GM21447 (cell line): Measurements from ENCODE around the gene NXPE2.
"Not testable (repeated sequence)": the region's sequence is repeated elsewhere in the genome, so short reads cannot be mapped to it uniquely, and the experiment has no call there.

Experiments used
- ATAC-seq: cut with Tn5 transposase; IDR thresholded peaks from one replicate; pipeline ENCODE4 v1.9.1; 2021; ENCODE audit not compliant: unreplicated experiment

NXPE2 gene

DNA sequence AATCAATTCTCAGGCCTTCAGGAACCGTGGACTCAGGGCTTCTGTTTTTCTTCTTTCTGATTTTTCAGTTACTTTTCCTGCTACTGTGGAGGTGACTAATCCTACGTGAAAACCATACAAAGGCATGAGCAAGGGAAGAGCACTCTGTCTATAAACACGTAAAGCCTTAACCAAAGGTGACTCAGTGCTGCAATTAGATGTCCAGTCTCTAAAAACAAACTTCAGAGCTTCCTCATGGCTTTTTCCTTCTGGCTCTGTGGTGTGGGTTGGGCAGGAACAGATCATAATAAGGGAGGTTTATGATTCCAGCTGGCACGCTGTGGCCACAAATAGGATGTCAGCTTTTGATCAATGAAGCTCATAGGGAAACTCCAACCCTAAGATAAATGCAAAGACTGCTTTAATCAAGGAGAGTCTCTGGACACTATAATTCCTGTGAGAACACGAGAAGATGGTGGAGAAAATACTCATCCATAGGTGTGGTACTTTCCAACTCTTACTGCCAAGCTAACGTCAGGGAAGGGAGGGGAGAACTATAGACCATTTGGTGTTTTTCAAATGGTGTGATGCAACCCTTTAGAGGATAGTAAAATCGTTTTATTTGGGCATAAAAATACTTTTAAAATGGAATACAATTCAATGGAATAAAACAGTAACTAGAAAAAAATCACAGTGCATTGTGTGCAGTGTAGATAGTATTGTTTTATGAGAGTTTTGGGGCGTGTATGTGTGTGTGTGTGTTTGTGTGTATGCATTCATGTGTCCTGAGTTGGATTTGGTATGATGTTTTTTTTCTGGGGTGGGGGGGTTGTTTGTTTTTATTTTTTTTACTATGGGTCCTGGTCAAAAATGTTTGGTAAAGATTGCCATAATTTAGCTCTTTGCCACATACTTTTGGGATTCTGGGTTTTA, at the start of gene NXPE2:
Gene NXPE2, plus strand, starts transcription at position 403 of the 912 bp plus-strand sequence. Its CDS starts 49 bp downstream, at position 452.
- no peak for ATAC-seq

DNA sequence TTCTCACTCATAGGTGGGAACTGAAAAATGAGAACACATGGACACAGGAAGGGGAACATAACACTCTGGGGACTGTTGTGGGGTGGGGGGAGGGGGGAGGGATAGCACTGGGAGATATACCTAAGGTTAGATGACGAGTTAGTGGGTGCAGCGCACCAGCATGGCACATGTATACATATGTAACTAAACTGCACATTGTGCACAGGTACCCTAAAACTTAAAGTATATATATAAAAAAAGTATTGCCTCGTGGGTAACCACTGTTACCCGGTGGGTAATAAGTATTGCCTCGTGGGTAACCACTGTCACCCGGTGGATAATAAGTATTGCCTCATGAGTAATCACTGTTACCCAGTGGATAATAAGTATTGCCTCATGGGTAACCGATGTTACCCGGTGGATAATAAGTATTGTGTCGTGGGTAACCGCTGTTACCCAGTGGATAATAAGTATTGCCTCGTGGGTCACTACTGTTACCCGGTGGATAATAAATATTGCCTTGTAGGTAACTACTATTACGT, 46.8 kb upstream of the NXPE2 start:
- ATAC-seq: not testable (repeated sequence)

DNA sequence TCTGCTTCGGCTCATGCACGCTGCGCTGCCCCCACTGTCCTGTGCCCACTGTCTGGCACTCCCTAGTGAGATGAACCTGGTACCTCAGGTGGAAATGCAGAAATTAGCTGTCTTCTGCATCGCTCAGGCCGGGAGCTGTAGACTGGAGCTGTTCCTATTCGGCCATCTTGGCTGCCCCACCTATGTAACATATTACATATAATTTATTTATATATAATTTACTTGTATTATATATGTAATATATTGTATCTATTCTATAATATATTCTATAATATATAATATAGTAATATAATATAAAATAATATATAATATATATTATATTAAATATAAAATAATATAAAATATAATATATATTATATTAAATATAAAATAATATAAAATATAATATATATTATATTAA, 38.9 kb upstream of the NXPE2 start:
- ATAC-seq: not testable (repeated sequence)

DNA sequence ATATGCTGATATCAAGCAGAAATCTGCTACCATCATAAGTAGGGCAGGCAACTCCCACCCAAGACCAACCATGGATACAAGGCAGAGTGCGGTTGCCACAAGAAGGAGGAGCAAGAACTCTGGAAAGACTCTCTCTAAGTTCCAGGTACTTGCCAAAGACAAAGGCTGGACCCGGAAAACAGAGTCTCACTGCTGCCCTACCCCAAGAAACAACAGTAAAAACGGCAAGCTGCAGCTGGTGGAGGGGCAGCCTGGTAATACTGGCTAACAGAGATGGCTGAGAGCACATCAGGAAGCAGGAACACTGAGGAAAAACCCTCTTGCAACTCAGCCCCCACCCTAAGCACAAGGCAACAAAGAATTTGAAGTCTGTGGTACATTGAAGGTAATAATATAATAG, 27.7 kb upstream of the NXPE2 start:
- ATAC-seq: no peak

DNA sequence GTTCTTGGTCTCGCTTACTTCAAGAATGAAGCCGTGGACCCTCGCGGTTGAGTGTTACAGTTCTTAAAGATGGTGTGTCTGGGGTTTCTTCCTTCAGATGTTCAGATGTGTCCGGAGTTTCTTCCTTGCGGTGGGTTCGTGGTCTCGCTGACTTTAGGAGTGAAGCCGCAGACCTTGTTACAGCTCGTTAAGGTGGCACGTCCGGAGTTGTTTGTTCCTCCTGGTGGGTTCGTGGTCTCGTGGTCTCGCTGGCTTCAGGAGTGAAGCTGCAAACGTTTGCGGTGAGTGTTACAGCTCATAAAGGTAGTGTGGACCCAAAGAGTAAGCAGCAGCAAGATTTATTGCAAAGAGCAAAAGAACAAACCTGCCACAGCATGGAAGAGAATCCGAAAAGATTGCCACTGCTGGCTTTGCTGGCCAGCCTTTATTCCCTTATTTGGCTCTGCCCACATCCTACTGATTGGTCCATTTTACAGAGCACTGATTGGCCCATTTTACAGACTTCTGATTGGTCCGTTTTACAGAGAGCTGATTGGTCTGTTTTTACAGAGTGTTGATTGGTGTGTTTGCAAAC, 27.1 kb upstream of the NXPE2 start:
- no peak for ATAC-seq

DNA sequence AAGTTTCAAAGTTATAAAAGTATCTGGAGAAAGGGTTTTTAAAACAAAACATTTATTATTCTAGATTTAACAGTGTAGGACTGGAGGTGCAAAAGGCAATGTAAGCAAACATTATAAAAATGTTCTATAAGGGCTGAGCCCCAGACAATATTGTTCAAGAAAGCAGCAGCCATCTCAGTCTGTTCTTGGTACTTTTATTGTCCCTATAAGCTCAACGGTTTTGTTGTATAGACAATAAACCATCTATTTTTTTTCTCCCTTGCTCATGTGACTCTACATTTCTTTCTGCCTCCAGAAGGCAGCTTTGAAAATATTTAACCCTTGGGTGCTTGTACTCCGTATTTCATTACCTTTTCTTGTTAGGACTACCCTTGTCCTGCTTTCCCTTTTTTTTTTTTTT, 25.2 kb upstream of the NXPE2 start:
- no peak for ATAC-seq

DNA sequence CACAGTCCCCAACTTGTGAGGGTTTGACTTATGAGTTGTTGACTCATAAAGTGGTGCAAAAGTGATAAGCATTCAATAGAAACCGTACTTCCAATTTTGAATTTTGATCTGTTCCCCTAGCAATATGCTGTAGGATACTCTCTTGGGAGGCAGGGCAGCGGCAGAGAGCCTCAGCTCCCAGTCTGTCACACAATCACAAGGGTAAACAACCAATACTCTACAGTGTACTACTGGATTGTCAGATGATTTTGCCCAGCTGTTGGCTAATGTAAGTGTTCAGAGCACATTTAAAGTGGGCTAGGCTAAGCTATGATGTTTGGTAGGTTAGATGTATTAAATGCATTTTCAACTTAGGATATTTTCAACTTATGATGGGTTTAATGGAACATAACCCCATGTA, 13.7 kb upstream of the NXPE2 start:
- ATAC-seq: no peak

DNA sequence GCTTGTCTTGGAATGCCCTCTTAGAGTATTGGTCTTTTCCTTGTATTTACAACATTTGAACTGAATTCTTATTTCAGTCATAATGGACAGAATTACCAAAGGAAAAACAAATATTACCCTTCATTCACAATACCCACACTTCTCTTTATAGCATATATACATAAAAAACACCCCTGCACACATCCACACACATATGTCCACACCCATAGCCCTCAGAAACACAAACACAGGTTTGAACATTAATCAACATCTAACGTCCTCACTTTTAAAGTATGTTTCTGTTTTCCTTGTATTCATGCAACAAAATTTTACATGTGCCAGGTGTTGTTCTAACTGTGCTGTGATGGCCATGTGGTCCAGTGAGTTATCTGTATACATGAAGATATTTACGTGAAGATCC, 11.6 kb upstream of the NXPE2 start:
- no peak for ATAC-seq

DNA sequence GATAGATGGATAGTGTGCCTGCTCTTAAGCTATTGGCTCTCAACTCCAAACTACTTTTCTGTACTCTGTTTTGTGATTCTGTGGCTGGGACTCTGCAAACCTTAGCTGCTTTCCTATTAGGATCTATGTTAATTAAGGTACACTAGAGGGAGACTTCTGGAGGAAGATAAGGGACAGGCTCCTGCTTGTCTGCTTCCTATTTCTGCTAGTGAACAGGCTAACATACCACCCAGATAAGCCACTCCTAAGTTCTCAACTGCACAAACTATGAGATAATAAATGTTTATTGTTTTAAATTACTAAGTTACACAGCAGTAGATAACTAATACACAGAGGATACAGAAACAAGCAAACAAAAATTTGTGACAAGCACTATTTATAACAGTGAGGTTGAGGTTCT, 10.2 kb upstream of the NXPE2 start:
- ATAC-seq: no peak

DNA sequence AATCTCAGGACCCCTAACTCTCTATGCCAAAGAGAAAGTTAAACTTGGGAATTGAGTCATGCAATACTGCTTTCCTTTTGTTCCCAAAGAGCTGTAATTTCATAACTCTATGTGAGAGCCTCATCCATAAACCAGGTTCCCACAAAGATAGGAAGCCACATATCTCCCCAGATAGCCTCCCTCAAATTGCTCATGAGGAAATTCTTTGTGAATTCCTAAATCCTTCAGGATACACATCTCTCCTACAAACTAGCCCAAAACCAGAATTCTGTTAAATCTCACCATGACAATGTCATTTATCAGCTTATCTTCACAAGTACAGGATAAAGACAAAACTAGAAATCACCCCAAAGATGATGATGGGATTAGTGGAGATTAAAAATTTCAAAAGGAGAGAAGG, 4.7 kb upstream of the NXPE2 start:
- no peak for ATAC-seq

DNA sequence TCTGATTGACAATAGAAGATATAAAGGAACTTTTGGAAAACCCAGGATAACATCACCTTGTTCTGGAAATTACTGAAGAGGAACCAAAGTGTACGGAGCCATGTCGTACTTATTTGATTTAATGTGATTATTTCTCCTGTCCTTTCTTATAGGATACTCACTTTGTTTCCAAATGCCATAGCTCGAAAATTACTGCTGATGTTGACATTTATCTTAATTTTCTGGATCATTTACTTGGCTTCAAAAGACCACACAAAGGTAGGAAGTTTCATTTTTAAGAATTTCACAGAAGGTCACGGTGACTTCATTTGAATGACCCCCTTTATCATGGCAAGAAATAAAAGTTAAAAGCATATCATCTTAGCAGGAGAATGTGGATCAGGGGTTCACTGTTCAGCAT, 1.2 kb downstream of the NXPE2 start:
- ATAC-seq: no peak

DNA sequence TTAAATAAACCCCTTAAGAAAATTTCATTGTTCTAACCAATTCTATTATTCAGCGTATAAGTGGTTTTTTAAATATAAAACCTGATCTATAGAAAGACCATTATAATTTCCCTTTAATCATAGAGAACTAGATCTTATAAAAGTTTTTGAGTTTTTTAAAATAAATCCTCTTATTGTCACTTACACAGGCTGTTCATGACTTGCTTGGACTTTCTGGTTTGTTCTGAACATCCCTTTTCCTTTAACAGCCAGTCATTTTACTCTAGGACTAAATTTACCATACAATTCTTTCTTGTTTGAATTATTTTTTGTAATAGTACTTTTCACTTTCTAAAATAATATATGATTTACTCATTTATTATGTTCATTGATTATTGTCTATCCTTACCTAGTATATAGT, 4.7 kb downstream of the NXPE2 start:
- ATAC-seq: no peak

DNA sequence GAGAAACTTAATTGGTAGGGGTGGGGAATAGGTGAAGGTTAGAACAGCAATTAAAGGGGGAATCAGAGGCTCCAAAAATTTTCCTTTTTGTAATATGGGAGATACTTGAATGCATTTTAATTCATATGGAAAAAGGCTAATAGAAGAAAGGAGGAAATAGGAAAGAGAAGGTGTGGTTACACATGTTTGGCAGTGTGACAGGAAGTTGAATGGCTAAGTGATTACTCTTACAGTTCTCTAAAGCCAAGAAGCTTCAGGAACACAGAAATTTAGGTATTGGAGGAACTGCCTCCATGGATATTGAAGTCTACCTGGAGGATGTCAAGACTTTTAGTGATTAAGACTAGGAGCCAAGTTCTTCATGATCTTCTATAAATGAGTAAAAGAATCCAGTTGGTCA, 6.3 kb downstream of the NXPE2 start:
- ATAC-seq: no peak

DNA sequence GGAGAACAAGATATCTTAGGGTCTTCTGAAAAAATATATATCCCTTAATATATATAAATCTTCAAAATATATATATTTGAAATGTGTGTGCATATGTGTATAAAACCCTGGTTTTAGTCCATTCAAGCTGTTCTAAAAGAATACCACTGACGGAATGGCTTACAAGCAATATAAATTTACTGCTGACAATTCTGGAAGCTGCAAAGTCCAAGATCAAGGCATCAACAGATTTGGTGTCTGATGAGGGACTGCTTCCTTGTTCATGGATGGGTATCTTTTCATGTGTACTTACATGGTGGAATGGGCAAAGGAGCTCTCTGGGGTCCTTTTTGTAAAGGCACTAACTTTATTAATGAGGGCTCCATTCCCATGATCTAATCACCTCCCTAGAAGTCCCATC, 6.8 kb downstream of the NXPE2 start:
- no peak for ATAC-seq

DNA sequence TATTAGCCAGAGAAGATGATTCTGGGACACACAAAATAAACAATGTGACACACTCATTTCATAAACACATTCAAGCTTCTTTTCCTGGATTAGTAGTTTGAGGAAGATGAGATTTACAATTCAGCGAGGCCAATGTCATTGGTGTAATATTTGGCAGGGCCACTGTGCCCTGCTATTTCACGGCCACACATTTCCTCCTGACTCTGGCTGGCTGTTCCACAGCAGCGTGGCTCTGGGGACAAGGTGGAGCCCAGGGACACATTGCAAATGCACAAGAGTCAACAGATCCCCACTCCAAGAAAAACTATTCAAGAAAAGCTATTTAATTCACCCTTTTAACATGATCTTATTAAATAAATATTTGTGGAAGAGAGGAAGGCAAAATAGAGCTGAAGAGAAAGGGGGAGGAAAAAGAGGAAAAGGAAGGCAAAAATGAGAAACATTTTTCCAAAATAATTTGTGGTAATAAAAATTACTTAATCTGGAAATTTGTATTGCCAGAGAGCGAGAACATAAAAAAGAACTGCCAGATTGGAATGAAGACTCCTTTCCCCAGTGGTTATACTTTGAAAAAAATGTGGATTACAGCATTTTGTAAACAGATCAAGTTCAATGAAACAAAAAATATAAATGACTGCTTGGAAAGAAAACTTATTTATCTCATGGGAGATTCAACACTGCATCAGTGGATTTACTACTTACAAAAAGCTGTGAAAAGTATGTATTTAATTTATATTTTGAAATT, 27.1 kb downstream of the NXPE2 start:
- ATAC-seq: no peak

DNA sequence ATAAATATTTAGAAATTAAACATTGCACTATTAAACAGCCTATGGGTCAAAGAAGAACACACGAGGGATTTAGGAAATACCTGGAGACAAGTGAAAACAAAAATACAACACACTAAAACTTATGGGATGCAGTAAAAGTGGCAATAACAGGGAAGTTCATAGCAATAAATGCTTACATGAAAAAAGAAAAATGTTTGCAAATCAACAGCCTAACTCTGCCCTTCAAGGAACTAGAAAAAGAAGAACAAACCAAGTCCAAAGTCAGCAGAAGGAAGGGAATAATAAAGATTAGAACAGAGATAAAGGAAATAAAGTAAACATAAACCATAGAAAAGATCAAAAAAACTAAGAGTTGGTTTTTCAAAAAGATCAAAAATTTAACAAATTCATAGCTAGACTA, 31.6 kb downstream of the NXPE2 start:
- ATAC-seq: no peak

DNA sequence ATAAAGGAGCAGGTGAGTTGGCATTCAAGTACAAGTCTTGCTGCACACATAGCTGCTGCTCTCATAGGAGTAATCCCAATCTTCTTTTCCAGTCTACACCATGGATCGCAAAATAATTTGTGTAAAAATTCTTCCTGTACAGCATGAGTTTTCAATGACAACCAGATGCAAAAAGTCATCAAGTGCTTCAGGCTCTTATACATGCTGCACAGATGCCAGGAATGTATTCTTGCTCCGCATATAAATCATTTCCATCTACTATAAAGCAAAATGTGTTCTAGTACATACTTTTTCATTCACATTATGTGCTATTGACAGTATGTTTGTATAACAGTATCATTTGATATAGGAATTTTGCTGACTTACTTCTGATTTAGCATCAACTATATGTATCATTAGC, 35.4 kb downstream of the NXPE2 start:
- no peak for ATAC-seq

DNA sequence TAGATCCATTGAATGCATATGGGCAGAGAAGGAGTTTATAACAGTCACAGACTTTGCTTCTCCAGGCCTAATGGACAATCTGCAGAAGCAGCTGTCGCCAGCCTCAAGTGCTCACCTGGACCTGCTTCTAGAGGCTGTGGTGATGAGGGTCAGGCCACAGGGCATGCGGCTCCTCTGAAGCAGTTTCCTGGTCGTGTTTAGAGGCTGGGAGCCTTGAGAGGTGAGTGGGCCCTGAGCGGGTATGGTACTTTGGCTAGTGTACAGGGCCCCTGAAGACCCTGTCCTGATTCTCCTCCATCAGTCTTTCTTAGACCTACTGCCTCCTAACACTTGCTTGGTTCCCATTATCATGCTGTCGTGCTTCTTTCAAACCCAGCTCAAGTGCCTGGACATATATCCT, 41.2 kb downstream of the NXPE2 start:
- ATAC-seq: no peak

DNA sequence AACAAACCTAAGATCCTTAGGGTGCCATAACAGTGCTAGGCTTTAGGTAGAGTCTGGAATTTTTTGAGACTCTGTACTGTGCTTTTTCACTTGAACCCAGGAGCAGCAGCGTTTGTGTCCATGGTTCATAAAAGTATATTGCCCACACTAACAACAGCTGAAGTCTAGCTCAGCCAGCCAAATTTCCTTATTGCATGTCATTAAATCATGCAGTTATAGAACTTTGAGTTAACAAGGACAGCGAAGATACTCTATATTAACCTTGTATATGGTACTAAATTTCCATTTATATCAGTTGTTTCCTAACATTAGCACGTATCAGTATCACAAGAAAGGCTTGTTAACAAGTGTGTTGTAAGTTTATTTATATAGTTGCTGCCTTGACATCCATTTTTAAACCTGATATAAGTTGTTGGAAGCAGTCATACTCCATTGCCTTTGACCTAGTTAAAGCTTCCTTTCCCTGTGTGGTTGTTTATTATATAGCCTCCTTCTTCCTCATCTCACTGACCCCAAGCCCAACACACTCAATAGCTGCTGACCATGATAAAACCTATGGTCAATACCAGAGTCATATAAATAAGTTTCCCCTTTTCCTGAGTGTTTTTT, 46.7 kb downstream of the NXPE2 start:
- no peak for ATAC-seq

DNA sequence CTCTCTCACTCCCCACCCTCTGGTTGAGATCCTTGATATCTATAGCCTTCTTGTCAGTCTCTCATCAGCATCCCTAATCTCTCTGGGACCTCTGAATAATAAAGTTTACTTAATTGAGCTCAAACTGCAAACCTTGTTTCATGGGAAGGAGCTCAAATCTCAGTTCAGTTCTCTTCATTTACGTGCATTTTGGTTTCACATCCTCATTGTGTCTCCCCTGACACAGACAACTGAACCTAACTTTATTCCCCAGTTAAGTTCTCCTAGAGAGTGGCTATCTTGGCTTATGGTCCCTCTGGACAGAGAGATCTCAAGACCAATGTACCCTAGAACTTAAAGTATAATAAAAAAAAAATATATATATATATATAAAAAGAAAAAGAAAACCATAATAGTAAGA, 47.3 kb downstream of the NXPE2 start:
- no peak for ATAC-seq

DNA sequence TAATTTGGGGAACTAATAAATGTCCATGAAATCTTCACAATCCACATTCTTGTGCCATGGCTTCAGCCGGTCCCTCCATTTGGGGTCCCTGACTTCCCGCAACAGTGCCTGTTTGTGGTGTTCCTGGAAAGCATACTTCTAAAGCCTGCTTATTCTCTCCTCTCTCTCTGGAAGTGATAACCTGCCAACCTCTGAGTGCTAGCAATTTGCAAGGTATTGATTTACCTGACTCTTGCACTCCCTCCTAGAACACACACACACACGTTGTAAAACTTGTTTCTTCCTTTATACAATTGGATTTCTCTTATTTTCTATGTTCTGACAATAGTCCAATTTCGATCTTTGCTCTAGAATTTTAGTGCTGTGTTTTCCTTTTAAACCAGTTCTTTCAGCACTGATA, 58.5 kb downstream of the NXPE2 start:
- no peak for ATAC-seq
